IMR-90 (cell line): ENCODE data around the gene ANTXR1. TPM values are rescaled to one million over a fixed set of nuclear protein-coding genes. Genes with fewer than 3 reads are reported as not detected.

Experiments used
- ATAC-seq: fragments of 200-7000 bp; cut with Tn5 transposase; 2 replicates; pipeline ENCODE4 v1.9.1; 2020; ENCODE audit warnings: low read depth, mild to moderate bottlenecking, moderate library complexity
- BruUV-seq: library from RNA; stranded (reverse); fragments of 400-500 nt; replicated peaks from 2 replicates; lab custom pipeline; 2021; lab: Mats Ljungman, UMichigan
- CTCF ChIA-PET: fragments of 300-600 bp; formaldehyde crosslinking; extraction: SDS; loops from one replicate; lab custom pipeline; 2021; ENCODE audit warnings: antibody characterized with exemption; lab: Yijun Ruan, JAX
- POLR2A ChIA-PET: fragments of 300-600 bp; sonication (Branson Sonifier 250); formaldehyde crosslinking; loops from one replicate; lab custom pipeline; 2022; ENCODE audit warnings: antibody characterized with exemption; ENCODE audit not compliant: unreplicated experiment; lab: Charles Lee
- DNase-seq: peaks from one replicate; pipeline ENCODE4 v3.0.0; 2013
- H2AFZ ChIP-seq: replicated peaks from 2 replicates; pipeline ENCODE3; 2013; ENCODE audit warnings: low read length, mild to moderate bottlenecking; ENCODE audit not compliant: poor library complexity
- H2AK5ac ChIP-seq: 2 replicates; pipeline ENCODE4 v1.6.1; 2013; ENCODE audit warnings: low read depth, low read length, inconsistent platforms
- H2AK9ac ChIP-seq: replicated peaks from 2 replicates; pipeline ENCODE3; 2013; ENCODE audit warnings: mild to moderate bottlenecking, low read depth, low read length, moderate library complexity; ENCODE audit not compliant: poor library complexity
- H2BK120ac ChIP-seq: 2 replicates; pipeline ENCODE4 v1.6.1; 2013; ENCODE audit warnings: low read depth, low read length, inconsistent platforms
- H2BK15ac ChIP-seq: 3 replicates; pipeline ENCODE4 v1.6.1; 2013; ENCODE audit warnings: low read depth, low read length, inconsistent platforms
- H2BK20ac ChIP-seq: 2 replicates; pipeline ENCODE4 v1.6.1; 2013; ENCODE audit warnings: low read depth, mild to moderate bottlenecking, inconsistent platforms, low read length, moderate library complexity
- H2BK5ac ChIP-seq: 2 replicates; pipeline ENCODE4 v1.6.1; 2013; ENCODE audit warnings: mild to moderate bottlenecking, low read depth, low read length, inconsistent platforms; ENCODE audit not compliant: poor library complexity, severe bottlenecking
- H3K14ac ChIP-seq: replicated peaks from 2 replicates; pipeline ENCODE4 v1.6.1; 2013; ENCODE audit warnings: low read depth, low read length, inconsistent platforms
- H3K18ac ChIP-seq: 2 replicates; pipeline ENCODE4 v1.6.1; 2013; ENCODE audit warnings: low read depth, low read length, control low read depth
- H3K23ac ChIP-seq: 2 replicates; pipeline ENCODE4 v1.6.1; 2013; ENCODE audit warnings: low read depth, low read length, inconsistent platforms
- H3K27ac ChIP-seq: 2 replicates; pipeline ENCODE4 v1.5.1; 2013; ENCODE audit warnings: mild to moderate bottlenecking, control low read depth, low read length; ENCODE audit not compliant: insufficient read depth
- H3K27me3 ChIP-seq: 2 replicates; pipeline ENCODE4 v1.6.1; 2013; ENCODE audit warnings: low read length; ENCODE audit not compliant: control insufficient read depth, insufficient read depth
- H3K36me3 ChIP-seq: 2 replicates; pipeline ENCODE4 v1.6.1; 2013; ENCODE audit warnings: low read length, mixed read lengths; ENCODE audit not compliant: control insufficient read depth, insufficient read depth
- H3K4ac ChIP-seq: 2 replicates; pipeline ENCODE4 v1.6.1; 2013; ENCODE audit warnings: low read depth, low read length, inconsistent platforms
- H3K4me1 ChIP-seq: 2 replicates; pipeline ENCODE4 v1.6.1; 2013; ENCODE audit warnings: low read length, mixed read lengths; ENCODE audit not compliant: control insufficient read depth, insufficient read depth
- H3K4me2 ChIP-seq: 2 replicates; pipeline ENCODE4 v1.6.1; 2013; ENCODE audit warnings: low read depth, mild to moderate bottlenecking, control low read depth, low read length, moderate library complexity
- H3K4me3 ChIP-seq: 2 replicates; pipeline ENCODE4 v1.5.1; 2013; ENCODE audit warnings: low read depth, mild to moderate bottlenecking, control low read depth, low read length, moderate library complexity; ENCODE audit not compliant: insufficient read depth
- H3K56ac ChIP-seq: 2 replicates; pipeline ENCODE4 v1.6.1; 2013; ENCODE audit warnings: low read length, inconsistent platforms; ENCODE audit not compliant: insufficient read depth; ENCODE audit errors: extremely low read depth
- H3K79me1 ChIP-seq, 2 experiments: 2 replicates each; pipeline ENCODE4 v1.6.1; 2013; ENCODE audit warnings: low read length in 2 of 2, inconsistent platforms in 1 of 2, low read depth in 1 of 2
- H3K9ac ChIP-seq: 2 replicates; pipeline ENCODE4 v1.6.1; 2013; ENCODE audit warnings: low read depth, low read length, control low read depth
- H3K9me1 ChIP-seq: 2 replicates; pipeline ENCODE4 v1.6.1; 2013; ENCODE audit warnings: low read length, inconsistent platforms; ENCODE audit not compliant: insufficient read depth
- H3K9me3 ChIP-seq: 2 replicates; pipeline ENCODE4 v1.6.1; 2013; ENCODE audit warnings: low read length; ENCODE audit not compliant: control insufficient read depth, insufficient read depth
- H4K20me1 ChIP-seq: 2 replicates; pipeline ENCODE4 v1.6.1; 2013; ENCODE audit warnings: low read length, inconsistent platforms; ENCODE audit not compliant: insufficient read depth
- H4K5ac ChIP-seq: 2 replicates; pipeline ENCODE4 v1.6.1; 2013; ENCODE audit warnings: mild to moderate bottlenecking, low read depth, low read length, control low read depth
- H4K8ac ChIP-seq, 2 experiments: 2 replicates each; pipeline ENCODE4 v1.6.1; 2013; ENCODE audit warnings: low read depth in 2 of 2, low read length in 2 of 2, control low read depth in 1 of 2, inconsistent platforms in 1 of 2
- H4K91ac ChIP-seq: 2 replicates; pipeline ENCODE4 v1.6.1; 2013; ENCODE audit warnings: low read depth, low read length, inconsistent platforms; ENCODE audit not compliant: insufficient read depth
- FOS ChIP-seq: fragments of 150-350 bp; IDR thresholded peaks from 2 replicates; pipeline ENCODE4 v1.6.1; 2016; ENCODE audit warnings: low read depth, low read length
- POLR2A ChIP-seq: IDR thresholded peaks from 2 replicates; pipeline ENCODE4 v1.6.1; 2012; ENCODE audit warnings: mild to moderate bottlenecking, low read depth, low read length
- WGBS, 2 experiments: methylation state at CpG; one replicate each; pipeline versions ENCODE4 v1.1.5 to v1.1.7; 2013; ENCODE audit warnings: missing lambda C conversion rate in 2 of 2; ENCODE audit not compliant: insufficient read length in 1 of 2; ENCODE audit errors: extremely low coverage in 2 of 2; 5-methylcytosine and 5-hydroxymethylcytosine counted together
- dilution Hi-C: fragments of 300-500 bp; cut with HindIII; formaldehyde crosslinking; loops from one replicate; pipeline ENCODE4 v1.14.3; 2018; ENCODE audit warnings: low sequenced_read_pairs; ENCODE audit not compliant: unreplicated experiment
- in situ Hi-C: fragments of 300-500 bp; cut with MboI; formaldehyde crosslinking; loops from 3 replicates; pipeline ENCODE4 v1.14.3; 2019; ENCODE audit warnings: low sequenced_read_pairs, inconsistent platforms, mixed read lengths
- intact Hi-C: fragments of 100-400 bp; cut with micrococcal nuclease; formaldehyde crosslinking; loops from 2 replicates; pipeline ENCODE4 v1.10.0; 2022
- polyA plus RNA-seq, 3 experiments: library from polyadenylated mRNA; depleted of rRNA; stranded (reverse); fragments of >200 nt; gene quantifications; 2 replicates each; pipeline ENCODE4 v1.2.3, GENCODE V29; 2012; ENCODE audit warnings: low replicate concordance in 1 of 3
- total RNA-seq: library from RNA; depleted of rRNA; stranded (reverse); fragments of >200 nt; gene quantifications from 2 replicates; pipeline ENCODE4 v1.2.3, GENCODE V29; 2012

Gene ANTXR1
- total and polyA plus RNA-seq, 2 of the 4 experiments (the other 2 are of a cell fraction) = 27.2 to 36.9 TPM

GRCh38 chr2:69122271-69122670 lies 109.3 kb downstream of the ANTXR1 start:
- Histone ChIP-seq H3K4me2 (peak overlapping the region; percentile 62; the same call in 1 of the 2 replicates), H2AK5ac (peak overlapping the region; percentile 11; the same call in 1 of the 2 replicates), H3K4me3 (no peak overlapping the region), H3K27ac (no peak overlapping the region), H2AFZ (no peak overlapping the region), H3K23ac (no peak overlapping the region), H3K4ac (no peak overlapping the region), H4K8ac (peak overlapping the region in 1 of 2 experiments; percentile 3; a peak in 1 of 4 replicates), H2BK15ac (no peak overlapping the region), H3K56ac (no peak overlapping the region; the same call in 1 of the 2 replicates), H3K27me3 (no peaks in the 10 kb centered on the region), H3K9me1 (peaks cover 33% of the 10 kb centered on the region), H2AK9ac (no peak overlapping the region), H3K36me3 (peaks cover 35% of the 10 kb centered on the region), H3K9me3 (no peaks in the 10 kb centered on the region), H4K5ac (peak overlapping the region; percentile 35; the same call in 1 of the 2 replicates), H3K79me1 (peaks cover 7 to 47% of the 10 kb centered on the region in 2 experiments; a peak in 3 of 4 replicates), H3K18ac (peak overlapping the region; percentile 73; the same call in 1 of the 2 replicates), H2BK120ac (no peak overlapping the region), H2BK5ac (peak overlapping the region; percentile 36), H3K4me1 (peaks cover 19% of the 10 kb centered on the region), H3K14ac (peak overlapping the region; percentile 5; the same call in 1 of the 2 replicates), H4K20me1 (no peaks in the 10 kb centered on the region), H2BK20ac (no peak overlapping the region; the same call in 1 of the 2 replicates), H4K91ac (no peak overlapping the region), H3K9ac (no peak overlapping the region)
- DNase-seq = peak; percentile 84
- POLR2A ChIA-PET = no interaction called here
- BruUV-seq = no TSS peak
- ATAC-seq = peak; percentile 65
- CTCF ChIA-PET = no interaction called here
- TF ChIP-seq POLR2A (no peak), FOS (peak; percentile 60)
- in situ Hi-C loops (no loop called here), dilution Hi-C loops (no loop called here), intact Hi-C loops (no loop called here)
- 100% methylated on average over 1 of the region's 4 CpGs; no CpG with 5 or more reads in 1 of the 2 experiments for WGBS, 2 experiments
